IPS-18c (cell line): ENCODE data around the gene ANKRD12.
"Not testable (repeated sequence)": the region's sequence is repeated elsewhere in the genome, so short reads cannot be mapped to it uniquely, and the experiment has no call there.

ENCODE experiments used
- H3K4me3 ChIP-seq: 2 replicates; pipeline ENCODE4 v1.7.0; 2013; ENCODE audit warnings: low read depth, mild to moderate bottlenecking, low read length, moderate library complexity; ENCODE audit not compliant: insufficient read depth
- H3K9me3 ChIP-seq: one replicate; pipeline ENCODE4 v1.6.1; 2013; ENCODE audit warnings: mild to moderate bottlenecking, low read length, moderate library complexity; ENCODE audit not compliant: control insufficient read depth, insufficient read depth

Gene ANKRD12

DNA sequence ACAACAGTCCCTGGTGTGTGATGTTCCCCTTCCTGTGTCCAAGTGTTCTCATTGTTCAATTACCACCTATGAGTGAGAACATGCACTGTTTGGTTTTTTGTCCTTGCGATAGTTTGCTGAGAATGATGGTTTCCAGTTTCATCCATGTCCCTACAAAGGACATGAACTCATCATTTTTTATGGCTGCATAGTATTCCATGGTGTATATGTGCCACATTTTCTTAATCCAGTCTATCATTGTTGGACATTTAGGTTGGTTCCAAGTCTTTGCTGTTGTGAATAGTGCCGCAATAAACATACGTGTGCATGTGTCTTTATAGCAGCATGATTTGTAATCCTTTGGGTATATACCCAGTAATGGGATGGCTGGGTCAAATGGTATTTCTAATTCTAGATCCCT lies 29.3 kb downstream of the ANKRD12 start:
- H3K4me3 ChIP-seq, H3K9me3 ChIP-seq: not testable (repeated sequence)

GRCh38 chr18:9169515-9169914 lies 32.9 kb downstream of the ANKRD12 start:
- H3K9me3 ChIP-seq, H3K4me3 ChIP-seq: not testable (repeated sequence)

DNA sequence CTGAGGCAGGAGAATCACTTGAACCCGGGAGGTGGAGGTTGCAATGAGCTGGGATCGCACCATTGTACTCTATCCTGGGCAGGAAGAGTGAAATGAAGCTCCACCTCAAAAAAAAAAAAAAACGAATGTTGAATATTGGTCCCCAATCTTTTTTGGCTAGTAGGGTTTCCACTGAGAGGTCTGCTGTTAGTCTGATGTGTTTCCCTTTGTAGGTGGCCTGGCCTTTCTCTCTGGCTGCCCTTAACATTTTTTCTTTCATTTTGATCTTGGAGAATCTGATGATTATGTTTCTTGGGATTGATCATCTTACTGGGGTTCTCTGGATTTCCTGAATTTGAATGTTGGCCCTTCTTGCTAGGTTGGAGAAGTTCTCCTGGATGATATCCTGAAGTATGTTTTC lies 35.3 kb downstream of the ANKRD12 start:
- H3K4me3 ChIP-seq, H3K9me3 ChIP-seq: not testable (repeated sequence)

- Histone ChIP-seq H3K9me3 (peaks cover 2% of the 10 kb centered on the region), H3K4me3 (no peak overlapping the region)
Measured at GRCh38 chr18:9172506-9173127, 36.0 kb downstream of the ANKRD12 start.

GRCh38 chr18:9173770-9174233 lies 37.2 kb downstream of the ANKRD12 start:
- Histone ChIP-seq H3K4me3 (no peak overlapping the region), H3K9me3 (peaks cover 2% of the 10 kb centered on the region)

GRCh38 chr18:9174302-9174701 lies 37.7 kb downstream of the ANKRD12 start:
- Histone ChIP-seq H3K4me3 (no peak overlapping the region), H3K9me3 (peaks cover 2% of the 10 kb centered on the region)

- no peak overlapping the region for H3K4me3 ChIP-seq
- peaks cover 2% of the 10 kb centered on the region for H3K9me3 ChIP-seq
Measured at GRCh38 chr18:9175115-9175514, 38.5 kb downstream of the ANKRD12 start.

DNA sequence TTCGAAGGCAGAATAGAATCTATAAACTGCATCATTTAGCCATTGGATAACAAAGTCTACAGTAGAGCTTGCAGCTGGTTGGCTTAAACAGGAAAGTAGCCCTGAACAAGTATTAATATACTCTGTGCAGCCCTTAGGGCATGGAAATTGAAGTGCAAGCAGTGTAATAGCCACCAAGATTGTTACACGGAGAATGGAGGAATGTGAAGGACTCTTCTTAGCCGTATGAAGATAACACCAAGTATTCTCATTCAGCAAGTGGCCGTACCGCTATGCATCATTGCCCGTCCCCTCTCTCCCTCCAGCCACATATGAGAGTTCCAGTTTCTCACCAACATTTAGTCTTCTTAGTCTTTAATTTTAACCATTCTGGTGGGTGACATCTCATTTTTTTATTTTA lies 40.5 kb downstream of the ANKRD12 start:
- Histone ChIP-seq H3K4me3 (no peak overlapping the region), H3K9me3 (no peaks in the 10 kb centered on the region)

GRCh38 chr18:9177466-9177865 lies 40.9 kb downstream of the ANKRD12 start:
- no peaks in the 10 kb centered on the region for H3K9me3 ChIP-seq
- no peak overlapping the region for H3K4me3 ChIP-seq

DNA sequence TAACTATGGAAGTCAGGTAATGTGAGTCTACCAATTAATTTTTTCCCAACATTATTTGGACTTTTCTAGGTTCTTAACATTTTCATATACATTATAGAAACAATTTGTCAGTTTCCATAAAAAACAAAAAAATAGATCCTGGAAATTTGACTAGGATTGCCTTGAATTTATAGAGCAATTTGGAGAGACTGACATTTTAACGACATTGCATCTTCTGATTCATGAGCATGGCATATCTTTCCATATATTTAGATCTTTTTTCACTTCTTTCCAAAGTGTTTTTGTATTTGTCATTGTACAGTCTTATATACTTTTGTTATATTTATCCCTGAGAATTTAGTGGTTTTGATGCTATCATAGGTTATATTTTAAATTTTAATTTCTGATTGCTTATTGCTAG lies 42.0 kb downstream of the ANKRD12 start:
- no peak overlapping the region for H3K4me3 ChIP-seq
- no peaks in the 10 kb centered on the region for H3K9me3 ChIP-seq

- Histone ChIP-seq H3K4me3 (no peak overlapping the region), H3K9me3 (no peaks in the 10 kb centered on the region)
Measured at GRCh38 chr18:9181275-9181674, 44.7 kb downstream of the ANKRD12 start.

DNA sequence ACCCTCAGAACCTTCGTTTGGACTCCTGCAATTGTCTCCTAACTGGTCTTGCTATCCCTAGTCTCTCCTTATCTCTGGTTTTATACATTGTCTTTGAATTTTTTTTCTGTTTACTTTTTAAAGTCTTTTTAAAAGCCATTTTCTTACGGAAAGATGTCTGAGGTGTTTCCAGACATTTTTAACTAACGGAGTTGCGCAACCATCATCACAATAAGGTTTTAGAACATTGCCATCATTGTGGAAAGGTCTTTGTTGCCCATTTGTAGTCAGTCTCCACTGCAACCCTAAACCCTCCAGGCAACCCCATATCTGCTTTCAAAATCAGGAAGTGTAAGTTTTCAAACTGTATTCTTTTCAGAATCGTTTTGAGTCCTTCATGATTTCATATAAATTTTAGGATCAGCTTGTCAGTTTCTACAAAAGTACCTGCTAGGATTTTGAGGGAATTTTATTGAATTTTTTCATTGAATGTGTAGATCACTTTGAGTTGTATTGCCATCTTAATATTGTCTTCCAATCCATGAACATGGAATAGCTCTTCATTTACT lies 46.3 kb downstream of the ANKRD12 start:
- Histone ChIP-seq H3K9me3 (no peaks in the 10 kb centered on the region), H3K4me3 (no peak overlapping the region)

- H3K4me3 ChIP-seq: no peak overlapping the region
Measured at GRCh38 chr18:9184998-9185613, 48.5 kb downstream of the ANKRD12 start.

DNA sequence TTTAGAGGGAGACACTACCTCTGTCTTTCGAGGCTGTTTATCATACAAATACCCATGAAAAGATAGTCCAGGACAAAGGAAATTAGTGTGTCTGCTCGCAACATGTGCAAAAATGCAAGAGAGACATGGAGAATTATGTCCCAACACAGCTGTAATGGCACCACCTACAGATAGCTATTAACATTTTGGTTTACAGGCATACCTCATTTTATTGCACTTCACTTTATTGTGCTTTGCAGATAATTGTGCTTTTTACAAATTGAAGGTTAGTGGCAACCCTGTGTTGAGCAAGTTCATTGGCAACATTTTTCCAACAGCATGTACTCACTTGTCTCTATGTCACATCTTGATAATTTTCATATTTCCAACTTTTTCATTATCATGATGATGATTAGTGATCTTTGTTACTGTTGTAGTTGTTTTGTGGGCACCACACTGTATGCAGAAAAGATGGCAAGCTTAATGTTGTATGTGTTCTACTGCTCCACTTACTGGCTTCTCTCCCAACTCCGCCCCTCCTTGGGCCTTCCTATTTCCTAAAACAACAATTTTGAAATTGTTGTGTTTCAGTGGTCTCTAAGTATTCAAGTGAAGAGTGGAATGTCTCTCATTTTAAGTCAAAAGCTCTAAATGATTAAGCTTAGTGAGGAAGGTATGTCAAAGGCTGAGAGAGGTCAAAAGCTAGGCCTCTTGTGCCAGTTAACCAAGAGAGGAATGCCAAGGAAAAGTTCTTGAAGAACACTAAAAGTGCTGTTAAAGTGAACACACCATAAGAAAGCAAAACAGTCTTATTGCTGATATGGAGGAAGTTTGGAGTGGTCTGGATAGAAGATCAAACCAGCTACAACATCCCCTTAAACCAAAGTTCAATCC lies 52.0 kb downstream of the ANKRD12 start:
- no peak overlapping the region for H3K4me3 ChIP-seq

More at GRCh38 chr18:9184998-9185613, 48.5 kb downstream of the ANKRD12 start:
- H3K9me3 ChIP-seq: no peaks in the 10 kb centered on the region

GRCh38 chr18:9189491-9189890 lies 52.9 kb downstream of the ANKRD12 start:
- Histone ChIP-seq H3K4me3 (no peak overlapping the region), H3K9me3 (no peaks in the 10 kb centered on the region)

More for the DNA sequence above, 52.0 kb downstream of the ANKRD12 start:
- no peaks in the 10 kb centered on the region for H3K9me3 ChIP-seq

DNA sequence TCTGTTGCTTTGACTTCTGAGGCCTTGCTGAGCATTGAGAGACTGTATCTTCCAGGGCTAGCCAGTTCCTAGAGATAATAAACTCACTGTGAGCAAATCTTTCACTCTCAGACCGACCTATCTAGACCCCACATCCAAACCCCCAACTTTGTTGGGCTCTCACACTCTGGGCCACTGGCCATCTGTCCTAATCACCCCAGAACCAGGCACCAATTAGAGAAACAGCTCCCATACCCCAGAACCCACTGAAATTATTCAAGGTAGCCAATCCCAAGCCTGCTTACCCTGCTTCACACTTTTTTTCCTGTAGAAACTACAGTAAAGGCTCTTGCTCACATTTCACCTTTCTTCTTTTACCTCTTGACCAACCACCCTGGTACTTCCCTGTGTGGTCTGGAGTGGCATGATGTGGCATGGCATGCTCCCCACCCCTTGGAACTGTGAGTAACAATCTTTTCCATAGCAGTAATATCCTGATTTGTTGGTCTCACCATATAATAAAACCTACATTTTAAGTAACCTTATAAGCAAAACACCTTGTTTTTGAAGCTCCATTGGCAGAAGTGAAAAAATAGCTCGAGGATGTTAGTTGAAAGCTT lies 55.2 kb downstream of the ANKRD12 start:
- H3K9me3 ChIP-seq: no peaks in the 10 kb centered on the region
- H3K4me3 ChIP-seq: no peak overlapping the region

DNA sequence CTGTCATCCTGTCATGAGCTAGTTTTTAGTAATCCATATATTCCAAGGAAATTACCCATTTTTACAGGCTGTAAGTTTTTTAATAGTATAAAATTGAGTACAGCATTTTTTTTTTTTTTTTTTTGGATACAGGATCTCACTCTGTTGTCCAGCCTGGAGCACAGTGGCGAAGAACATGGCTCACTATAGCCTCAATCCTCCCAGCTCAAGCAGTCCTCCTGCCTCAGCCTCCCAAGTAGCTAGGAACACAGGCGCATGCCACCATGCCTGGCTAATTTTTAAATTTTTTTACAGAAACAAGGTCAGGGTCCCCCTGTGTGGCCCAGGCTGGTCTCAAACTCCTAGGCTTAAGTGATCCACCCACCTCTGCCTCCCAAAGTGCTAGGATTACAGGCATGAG lies 56.5 kb downstream of the ANKRD12 start:
- no peaks in the 10 kb centered on the region for H3K9me3 ChIP-seq
- H3K4me3 ChIP-seq: no peak overlapping the region
